ENCODE results near the gene CELSR1.

- TF ChIP-seq, protein P1, sequence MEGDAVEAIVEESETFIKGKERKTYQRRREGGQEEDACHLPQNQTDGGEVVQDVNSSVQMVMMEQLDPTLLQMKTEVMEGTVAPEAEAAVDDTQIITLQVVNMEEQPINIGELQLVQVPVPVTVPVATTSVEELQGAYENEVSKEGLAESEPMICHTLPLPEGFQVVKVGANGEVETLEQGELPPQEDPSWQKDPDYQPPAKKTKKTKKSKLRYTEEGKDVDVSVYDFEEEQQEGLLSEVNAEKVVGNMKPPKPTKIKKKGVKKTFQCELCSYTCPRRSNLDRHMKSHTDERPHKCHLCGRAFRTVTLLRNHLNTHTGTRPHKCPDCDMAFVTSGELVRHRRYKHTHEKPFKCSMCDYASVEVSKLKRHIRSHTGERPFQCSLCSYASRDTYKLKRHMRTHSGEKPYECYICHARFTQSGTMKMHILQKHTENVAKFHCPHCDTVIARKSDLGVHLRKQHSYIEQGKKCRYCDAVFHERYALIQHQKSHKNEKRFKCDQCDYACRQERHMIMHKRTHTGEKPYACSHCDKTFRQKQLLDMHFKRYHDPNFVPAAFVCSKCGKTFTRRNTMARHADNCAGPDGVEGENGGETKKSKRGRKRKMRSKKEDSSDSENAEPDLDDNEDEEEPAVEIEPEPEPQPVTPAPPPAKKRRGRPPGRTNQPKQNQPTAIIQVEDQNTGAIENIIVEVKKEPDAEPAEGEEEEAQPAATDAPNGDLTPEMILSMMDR (IDR thresholded peaks at IDR 0.05), result no peak
- TF ChIP-seq, protein P2, sequence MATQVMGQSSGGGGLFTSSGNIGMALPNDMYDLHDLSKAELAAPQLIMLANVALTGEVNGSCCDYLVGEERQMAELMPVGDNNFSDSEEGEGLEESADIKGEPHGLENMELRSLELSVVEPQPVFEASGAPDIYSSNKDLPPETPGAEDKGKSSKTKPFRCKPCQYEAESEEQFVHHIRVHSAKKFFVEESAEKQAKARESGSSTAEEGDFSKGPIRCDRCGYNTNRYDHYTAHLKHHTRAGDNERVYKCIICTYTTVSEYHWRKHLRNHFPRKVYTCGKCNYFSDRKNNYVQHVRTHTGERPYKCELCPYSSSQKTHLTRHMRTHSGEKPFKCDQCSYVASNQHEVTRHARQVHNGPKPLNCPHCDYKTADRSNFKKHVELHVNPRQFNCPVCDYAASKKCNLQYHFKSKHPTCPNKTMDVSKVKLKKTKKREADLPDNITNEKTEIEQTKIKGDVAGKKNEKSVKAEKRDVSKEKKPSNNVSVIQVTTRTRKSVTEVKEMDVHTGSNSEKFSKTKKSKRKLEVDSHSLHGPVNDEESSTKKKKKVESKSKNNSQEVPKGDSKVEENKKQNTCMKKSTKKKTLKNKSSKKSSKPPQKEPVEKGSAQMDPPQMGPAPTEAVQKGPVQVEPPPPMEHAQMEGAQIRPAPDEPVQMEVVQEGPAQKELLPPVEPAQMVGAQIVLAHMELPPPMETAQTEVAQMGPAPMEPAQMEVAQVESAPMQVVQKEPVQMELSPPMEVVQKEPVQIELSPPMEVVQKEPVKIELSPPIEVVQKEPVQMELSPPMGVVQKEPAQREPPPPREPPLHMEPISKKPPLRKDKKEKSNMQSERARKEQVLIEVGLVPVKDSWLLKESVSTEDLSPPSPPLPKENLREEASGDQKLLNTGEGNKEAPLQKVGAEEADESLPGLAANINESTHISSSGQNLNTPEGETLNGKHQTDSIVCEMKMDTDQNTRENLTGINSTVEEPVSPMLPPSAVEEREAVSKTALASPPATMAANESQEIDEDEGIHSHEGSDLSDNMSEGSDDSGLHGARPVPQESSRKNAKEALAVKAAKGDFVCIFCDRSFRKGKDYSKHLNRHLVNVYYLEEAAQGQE (IDR thresholded peaks at IDR 0.05; ENCODE audit: insufficient read depth in 1 of 2, low read depth in 2 of 2, low read length in 1 of 2), result no peak
- TF ChIP-seq POLR2AphosphoS5 (IDR thresholded peaks at IDR 0.05; ENCODE audit: low read depth, low read length), result no peak
These were observed 43.6 kb upstream of the CELSR1 start for GRCh38 chr22:46580940-46581537.
